ENCODE results near the gene TREH.
A peak's percentile ranks its signal among the peaks of the same experiment; 100 is the strongest.

TREH gene

GRCh38 chr11:118621784-118622375 is 57.6 kb downstream of the TREH start:
- Mint-ChIP-seq H3K4me1 (peaks cover 66% of the 10 kb centered on the region), H3K4me3 (peak overlapping the region; percentile 91), H3K27me3 (ENCODE audit: low read depth, poor library complexity) (no peaks in the 10 kb centered on the region), H3K27ac (peak overlapping the region; percentile 79), H3K36me3 (ENCODE audit: low read depth) (peaks cover 5% of the 10 kb centered on the region), H3K9me3 (no peaks in the 10 kb centered on the region)
- no peak for TF ChIP-seq CTCF (IDR thresholded peaks at IDR 0.05)
- DNase-seq: no peak

- DNase-seq: peak; percentile 85
- H3K9me3 Mint-ChIP-seq: no peaks in the 10 kb centered on the region
- peaks cover 72% of the 10 kb centered on the region for H3K4me1 Mint-ChIP-seq
- no peaks in the 10 kb centered on the region for H3K27me3 Mint-ChIP-seq (ENCODE audit: low read depth, poor library complexity)
- peak overlapping the region; percentile 91 for H3K4me3 Mint-ChIP-seq
- H3K27ac Mint-ChIP-seq: peak overlapping the region; percentile 79
- peaks cover 5% of the 10 kb centered on the region for H3K36me3 Mint-ChIP-seq (ENCODE audit: low read depth)
- TF ChIP-seq CTCF (IDR thresholded peaks at IDR 0.05): no peak
These were observed 58.2 kb downstream of the TREH start for GRCh38 chr11:118621071-118621783.

- H3K27ac Mint-ChIP-seq: no peak overlapping the region
- H3K27me3 Mint-ChIP-seq (ENCODE audit: low read depth, poor library complexity): no peaks in the 10 kb centered on the region
- H3K4me3 Mint-ChIP-seq: peak overlapping the region; percentile 91
- no peak for TF ChIP-seq CTCF (IDR thresholded peaks at IDR 0.05)
- no peaks in the 10 kb centered on the region for H3K9me3 Mint-ChIP-seq
- peaks cover 78% of the 10 kb centered on the region for H3K4me1 Mint-ChIP-seq
- peaks cover 5% of the 10 kb centered on the region for H3K36me3 Mint-ChIP-seq (ENCODE audit: low read depth)
- no peak for DNase-seq
These were observed 58.9 kb downstream of the TREH start for GRCh38 chr11:118620529-118621070.

GRCh38 chr11:118619444-118620197 is 59.8 kb downstream of the TREH start:
- Mint-ChIP-seq H3K27me3 (ENCODE audit: low read depth, poor library complexity) (no peaks in the 10 kb centered on the region), H3K27ac (peak overlapping the region; percentile 48), H3K4me3 (peak overlapping the region; percentile 60), H3K4me1 (peaks cover 88% of the 10 kb centered on the region), H3K36me3 (ENCODE audit: low read depth) (peaks cover 5% of the 10 kb centered on the region), H3K9me3 (no peaks in the 10 kb centered on the region)
- no peak for DNase-seq
- no peak for TF ChIP-seq CTCF (IDR thresholded peaks at IDR 0.05)

GRCh38 chr11:118618991-118619375 is 60.5 kb downstream of the TREH start:
- Mint-ChIP-seq H3K9me3 (no peaks in the 10 kb centered on the region), H3K4me3 (no peak overlapping the region), H3K27ac (peak overlapping the region; percentile 79), H3K4me1 (peaks cover 89% of the 10 kb centered on the region), H3K36me3 (ENCODE audit: low read depth) (peaks cover 5% of the 10 kb centered on the region), H3K27me3 (ENCODE audit: low read depth, poor library complexity) (no peaks in the 10 kb centered on the region)
- TF ChIP-seq CTCF (IDR thresholded peaks at IDR 0.05): no peak
- no peak for DNase-seq

All from nephron progenitor cell (in vitro differentiated cells).